ENCODE data around the gene GRIK2. TPM values are rescaled to one million over a fixed set of nuclear protein-coding genes. Genes with fewer than 3 reads are reported as not detected.

The GRIK2 gene
- total and polyA plus RNA-seq, 7 donors: 0.03 to 2.9 (median 0.53) TPM; not detected in 1

DNA sequence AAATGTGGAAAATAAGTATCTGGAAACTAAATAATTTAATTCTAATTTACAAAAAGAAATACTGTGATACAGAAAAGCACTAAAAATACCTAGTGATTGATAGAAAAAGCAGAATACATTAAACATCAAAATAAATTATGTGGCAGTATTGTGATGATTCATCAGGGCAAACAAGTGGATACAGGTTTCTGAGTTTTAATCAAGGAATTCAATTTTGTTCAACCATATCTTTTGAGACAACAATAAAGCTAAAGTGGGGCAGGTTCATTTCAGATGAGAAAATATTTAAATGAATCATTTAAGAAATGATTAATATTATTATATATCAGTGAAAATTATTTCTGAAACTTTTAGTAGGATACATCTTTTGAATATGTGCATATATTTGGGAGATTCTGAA, 49.8 kb downstream of the GRIK2 start:
- Histone ChIP-seq H3K4me1 (no peaks in the 10 kb centered on the region), H3K36me3 (ENCODE audit: insufficient read depth in 1 of 2, low read depth in 1 of 2) (no peaks in the 10 kb centered on the region), H3K27ac (no peak overlapping the region), H3K27me3 (ENCODE audit: insufficient read depth in 3 of 3, low read length in 2 of 3) (no peaks in the 10 kb centered on the region), H3K9me3 (no peaks in the 10 kb centered on the region), H3K4me3 (no peak overlapping the region)
- intact Hi-C loops (cut with DNase I): no loop called here
- TF ChIP-seq, protein P1, sequence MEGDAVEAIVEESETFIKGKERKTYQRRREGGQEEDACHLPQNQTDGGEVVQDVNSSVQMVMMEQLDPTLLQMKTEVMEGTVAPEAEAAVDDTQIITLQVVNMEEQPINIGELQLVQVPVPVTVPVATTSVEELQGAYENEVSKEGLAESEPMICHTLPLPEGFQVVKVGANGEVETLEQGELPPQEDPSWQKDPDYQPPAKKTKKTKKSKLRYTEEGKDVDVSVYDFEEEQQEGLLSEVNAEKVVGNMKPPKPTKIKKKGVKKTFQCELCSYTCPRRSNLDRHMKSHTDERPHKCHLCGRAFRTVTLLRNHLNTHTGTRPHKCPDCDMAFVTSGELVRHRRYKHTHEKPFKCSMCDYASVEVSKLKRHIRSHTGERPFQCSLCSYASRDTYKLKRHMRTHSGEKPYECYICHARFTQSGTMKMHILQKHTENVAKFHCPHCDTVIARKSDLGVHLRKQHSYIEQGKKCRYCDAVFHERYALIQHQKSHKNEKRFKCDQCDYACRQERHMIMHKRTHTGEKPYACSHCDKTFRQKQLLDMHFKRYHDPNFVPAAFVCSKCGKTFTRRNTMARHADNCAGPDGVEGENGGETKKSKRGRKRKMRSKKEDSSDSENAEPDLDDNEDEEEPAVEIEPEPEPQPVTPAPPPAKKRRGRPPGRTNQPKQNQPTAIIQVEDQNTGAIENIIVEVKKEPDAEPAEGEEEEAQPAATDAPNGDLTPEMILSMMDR (IDR thresholded peaks at IDR 0.05): no peak
- DNase-seq: no peak
- no peak for ATAC-seq

DNA sequence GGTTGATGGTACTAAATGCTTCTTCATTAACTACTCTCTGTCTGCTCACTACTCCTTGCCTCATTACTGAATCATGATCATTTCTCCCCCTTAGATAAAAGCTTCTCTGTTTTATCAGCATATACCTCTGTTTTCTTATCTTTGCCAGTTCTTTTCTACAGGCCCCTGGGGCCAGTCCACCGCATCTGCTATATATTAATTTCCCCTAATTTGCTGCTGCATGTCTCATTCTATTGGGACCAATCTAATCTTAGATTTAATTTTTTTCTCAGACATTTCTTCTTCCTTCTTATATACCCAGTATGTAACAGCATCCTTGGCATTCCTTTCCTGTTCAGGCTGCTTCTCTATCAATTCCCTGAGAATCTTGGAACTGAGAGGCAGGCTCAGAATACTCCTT, 51.2 kb downstream of the GRIK2 start:
- H3K27ac ChIP-seq: no peak overlapping the region
- no peaks in the 10 kb centered on the region for H3K9me3 ChIP-seq
- no peaks in the 10 kb centered on the region for H3K27me3 ChIP-seq (ENCODE audit: insufficient read depth in 3 of 3, low read length in 2 of 3)
- ATAC-seq (no peak), DNase-seq (no peak)
- H3K36me3 ChIP-seq (ENCODE audit: insufficient read depth in 1 of 2, low read depth in 1 of 2): no peaks in the 10 kb centered on the region
- 75 to 91% (median 80%) methylated on average over 1 of the region's 1 CpG for WGBS, 3 donors
- TF ChIP-seq, protein P1 (IDR thresholded peaks at IDR 0.05): no peak
- no peaks in the 10 kb centered on the region for H3K4me1 ChIP-seq
- intact Hi-C loops (cut with DNase I): no loop called here
- H3K4me3 ChIP-seq: no peak overlapping the region

DNA sequence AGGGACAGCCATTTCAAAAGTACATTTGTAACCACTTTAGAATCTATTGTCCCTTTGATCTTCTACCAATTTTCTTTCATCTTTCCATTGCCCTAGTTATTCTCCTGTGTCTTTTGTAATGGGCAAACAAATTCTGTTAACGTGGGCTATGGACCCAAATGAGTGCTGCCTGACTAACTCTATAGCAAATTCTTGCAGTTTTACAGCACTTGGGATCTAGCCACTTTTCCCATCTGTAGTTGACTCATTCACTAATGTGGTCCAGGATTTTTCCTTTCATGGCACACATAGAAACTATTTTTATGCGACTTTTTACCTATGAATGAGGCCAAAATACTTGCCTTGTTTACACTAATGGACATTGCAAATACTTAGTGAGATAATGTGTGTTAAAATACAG, 52.0 kb downstream of the GRIK2 start:
- ATAC-seq (no peak), DNase-seq (no peak)
- TF ChIP-seq, protein P1 (IDR thresholded peaks at IDR 0.05): no peak
- intact Hi-C loops (cut with DNase I): no loop called here
- no peak overlapping the region for H3K27ac ChIP-seq
- no peaks in the 10 kb centered on the region for H3K9me3 ChIP-seq
- H3K4me1 ChIP-seq: no peaks in the 10 kb centered on the region
- H3K27me3 ChIP-seq (ENCODE audit: insufficient read depth in 3 of 3, low read length in 2 of 3): no peaks in the 10 kb centered on the region
- no peak overlapping the region for H3K4me3 ChIP-seq
- H3K36me3 ChIP-seq (ENCODE audit: insufficient read depth in 1 of 2, low read depth in 1 of 2): no peaks in the 10 kb centered on the region
- 34 to 55% (median 44%) methylated on average over 2 of the region's 2 CpGs for WGBS, 3 donors

- DNase-seq: no peak
- intact Hi-C loops (cut with DNase I): no loop called here
- Histone ChIP-seq H3K36me3 (ENCODE audit: insufficient read depth in 1 of 2, low read depth in 1 of 2) (no peaks in the 10 kb centered on the region), H3K9me3 (no peaks in the 10 kb centered on the region), H3K27ac (no peak overlapping the region), H3K4me1 (no peaks in the 10 kb centered on the region), H3K4me3 (no peak overlapping the region), H3K27me3 (ENCODE audit: insufficient read depth in 3 of 3, low read length in 2 of 3) (no peaks in the 10 kb centered on the region)
- TF ChIP-seq, protein P1 (IDR thresholded peaks at IDR 0.05): no peak
- WGBS, 3 donors: 61 to 63% (median 62%) methylated on average over 5 of the region's 5 CpGs
- no peak for ATAC-seq
Measured at GRCh38 chr6:101450901-101451300, 57.4 kb downstream of the GRIK2 start.

DNA sequence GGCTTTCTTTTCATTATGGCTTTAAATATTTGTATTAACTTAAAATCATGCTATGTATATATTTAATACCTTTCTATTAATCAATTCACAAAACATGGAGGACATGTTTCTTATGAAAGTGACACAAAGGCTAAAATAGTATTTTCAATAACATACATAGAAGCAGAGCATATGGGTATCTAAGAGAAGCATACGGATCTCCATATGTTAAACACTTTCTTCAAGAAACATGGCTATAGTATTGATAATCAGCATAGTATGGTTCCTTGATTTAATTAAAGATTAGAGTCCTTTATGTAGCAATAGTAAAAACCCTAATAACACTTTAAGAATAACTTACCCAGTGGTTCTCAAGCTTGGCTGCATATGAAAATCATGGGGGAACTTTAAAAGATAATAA, 58.5 kb downstream of the GRIK2 start:
- no peak overlapping the region for H3K27ac ChIP-seq
- no peak overlapping the region for H3K4me3 ChIP-seq
- no peaks in the 10 kb centered on the region for H3K9me3 ChIP-seq
- no peak for DNase-seq
- no peak for ATAC-seq
- 92 to 98% (median 95%) methylated on average over 1 of the region's 1 CpG for WGBS, 3 donors
- H3K27me3 ChIP-seq (ENCODE audit: insufficient read depth in 3 of 3, low read length in 2 of 3): no peaks in the 10 kb centered on the region
- no peaks in the 10 kb centered on the region for H3K4me1 ChIP-seq
- H3K36me3 ChIP-seq (ENCODE audit: insufficient read depth in 1 of 2, low read depth in 1 of 2): no peaks in the 10 kb centered on the region
- intact Hi-C loops (cut with DNase I): no loop called here
- TF ChIP-seq, protein P1 (IDR thresholded peaks at IDR 0.05): no peak

All from psoas muscle (tissue), 8 donors.